ENCODE measurements around the gene CCDC68.

DNA sequence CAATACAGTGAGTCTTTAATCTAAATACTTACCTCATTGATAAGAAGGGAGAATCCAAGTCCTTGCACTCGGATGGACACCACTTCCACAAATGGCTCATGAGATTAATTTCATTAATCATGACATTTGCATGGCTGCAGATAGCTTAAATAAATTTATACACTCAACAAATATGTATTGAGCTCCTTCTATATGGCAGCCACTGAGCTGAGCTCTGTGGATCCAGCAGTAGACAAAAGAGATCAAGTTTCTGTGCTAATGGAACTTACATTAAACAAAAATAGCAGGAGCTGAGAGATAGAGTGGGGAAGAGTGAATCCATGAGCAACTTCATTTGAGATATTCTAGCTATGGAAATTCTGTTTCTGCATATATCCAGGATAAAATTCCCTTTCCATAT lies 86.6 kb downstream of the CCDC68 start:
- TF ChIP-seq, protein P1, sequence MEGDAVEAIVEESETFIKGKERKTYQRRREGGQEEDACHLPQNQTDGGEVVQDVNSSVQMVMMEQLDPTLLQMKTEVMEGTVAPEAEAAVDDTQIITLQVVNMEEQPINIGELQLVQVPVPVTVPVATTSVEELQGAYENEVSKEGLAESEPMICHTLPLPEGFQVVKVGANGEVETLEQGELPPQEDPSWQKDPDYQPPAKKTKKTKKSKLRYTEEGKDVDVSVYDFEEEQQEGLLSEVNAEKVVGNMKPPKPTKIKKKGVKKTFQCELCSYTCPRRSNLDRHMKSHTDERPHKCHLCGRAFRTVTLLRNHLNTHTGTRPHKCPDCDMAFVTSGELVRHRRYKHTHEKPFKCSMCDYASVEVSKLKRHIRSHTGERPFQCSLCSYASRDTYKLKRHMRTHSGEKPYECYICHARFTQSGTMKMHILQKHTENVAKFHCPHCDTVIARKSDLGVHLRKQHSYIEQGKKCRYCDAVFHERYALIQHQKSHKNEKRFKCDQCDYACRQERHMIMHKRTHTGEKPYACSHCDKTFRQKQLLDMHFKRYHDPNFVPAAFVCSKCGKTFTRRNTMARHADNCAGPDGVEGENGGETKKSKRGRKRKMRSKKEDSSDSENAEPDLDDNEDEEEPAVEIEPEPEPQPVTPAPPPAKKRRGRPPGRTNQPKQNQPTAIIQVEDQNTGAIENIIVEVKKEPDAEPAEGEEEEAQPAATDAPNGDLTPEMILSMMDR (IDR thresholded peaks at IDR 0.05) = no peak
- TF ChIP-seq POLR2A (IDR thresholded peaks at IDR 0.05) = no peak
- TF ChIP-seq EP300 (IDR thresholded peaks at IDR 0.05) = no peak
